Vagina (tissue), 2 donors: ENCODE data around the gene IGFBP5. TPM values are rescaled to one million over a fixed set of nuclear protein-coding genes. Genes with fewer than 3 reads are reported as not detected.

Source experiments
- DNase-seq, 2 donors: peaks; one replicate each; pipeline ENCODE4 v3.0.0-alpha.2; 2017; ENCODE audit errors: extremely low spot score in 2 of 2
- H3K27ac ChIP-seq: fragments of 200-600 bp; sonication (generic); one replicate; pipeline ENCODE4 v1.5.1; 2019
- H3K27me3 ChIP-seq: fragments of 200-600 bp; sonication (generic); one replicate; pipeline ENCODE4 v1.5.1; 2019
- H3K36me3 ChIP-seq, 2 donors: fragments of 200-600 bp; sonication (generic); one replicate each; pipeline ENCODE4 v1.5.1; 2017 to 2019
- H3K4me1 ChIP-seq: fragments of 200-600 bp; sonication (generic); one replicate; pipeline ENCODE4 v1.5.1; 2019
- H3K4me3 ChIP-seq, 2 donors: fragments of 200-600 bp; sonication (generic); 1 replicate in 1 of 2; 2 replicates in 1 of 2; pipeline ENCODE4 v1.5.1; 2016 to 2019
- H3K9me3 ChIP-seq: fragments of 200-600 bp; sonication (generic); one replicate; pipeline ENCODE4 v1.5.1; 2019
- POLR2A ChIP-seq, 2 donors: fragments of 450-650 bp; IDR thresholded peaks; one replicate each; pipeline ENCODE4 v1.6.1; 2017; ENCODE audit warnings: antibody characterized with exemption in 2 of 2, mild to moderate bottlenecking in 2 of 2, moderate library complexity in 2 of 2
- POLR2AphosphoS5 ChIP-seq, 2 donors: sonication (generic); formaldehyde crosslinking; IDR thresholded peaks; one replicate each; pipeline ENCODE4 v1.9.0; 2017; ENCODE audit warnings: antibody characterized with exemption in 2 of 2, mild to moderate bottlenecking in 2 of 2, low read depth in 1 of 2; ENCODE audit not compliant: insufficient read depth in 1 of 2
- intact Hi-C: fragments of 100-400 bp; cut with DNase I; formaldehyde crosslinking; loops from one replicate; pipeline ENCODE4 v1.15.1; 2023
- total RNA-seq: library from RNA; depleted of rRNA; stranded (reverse); fragments of >200 nt; gene quantifications from one replicate; pipeline ENCODE4 v1.2.3, GENCODE V29; 2016
- TF ChIP-seq, protein P1 (sequence below), 3 experiments: fragments of 450-650 bp in 2 of 3; fragments of 200-600 bp in 1 of 3; sonication (generic) in 1 of 3; IDR thresholded peaks; one replicate each; pipeline ENCODE4 v1.5.1; 2017 to 2019; ENCODE audit warnings: antibody characterized with exemption in 3 of 3, mild to moderate bottlenecking in 2 of 3, moderate library complexity in 2 of 3

Gene IGFBP5
- total RNA-seq, 1 donor from 2014 or later = 1,041 TPM

DNA sequence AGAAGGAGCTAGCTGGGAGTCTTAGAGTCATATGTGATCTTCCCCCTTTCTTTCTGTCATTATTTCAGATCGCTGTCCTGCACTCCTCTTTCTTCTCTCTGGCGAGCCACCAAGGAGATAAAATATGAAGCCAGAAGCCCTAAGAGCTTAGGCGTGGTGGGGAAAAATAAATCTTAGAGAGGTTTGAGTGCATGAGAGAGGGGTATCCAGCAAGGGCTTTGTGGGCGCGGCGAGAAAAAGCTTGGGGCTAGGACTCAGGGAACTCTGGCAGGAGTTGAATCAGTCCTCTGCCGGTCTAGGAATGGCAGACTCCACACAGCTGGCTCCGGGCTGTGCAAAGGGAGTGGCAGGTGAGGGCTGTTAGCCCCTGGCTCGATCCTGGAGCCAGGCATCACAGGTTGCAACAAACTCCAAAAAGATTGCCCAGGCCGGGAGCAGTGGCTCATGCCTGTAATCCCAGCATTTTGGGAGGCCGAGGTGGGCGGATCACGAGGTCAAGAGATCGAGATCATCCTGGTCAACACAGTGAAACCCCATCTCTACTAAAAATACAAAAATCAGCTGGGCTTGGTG, 20.1 kb upstream of the IGFBP5 start:
- peak overlapping the region; percentile 35 for H3K27ac ChIP-seq
- H3K36me3 ChIP-seq = no peaks in the 10 kb centered on the region
- peaks cover 71% of the 10 kb centered on the region for H3K4me1 ChIP-seq
- intact Hi-C loops = no loop called here
- no peak overlapping the region for H3K4me3 ChIP-seq
- DNase-seq = no peak
- TF ChIP-seq, protein P1, sequence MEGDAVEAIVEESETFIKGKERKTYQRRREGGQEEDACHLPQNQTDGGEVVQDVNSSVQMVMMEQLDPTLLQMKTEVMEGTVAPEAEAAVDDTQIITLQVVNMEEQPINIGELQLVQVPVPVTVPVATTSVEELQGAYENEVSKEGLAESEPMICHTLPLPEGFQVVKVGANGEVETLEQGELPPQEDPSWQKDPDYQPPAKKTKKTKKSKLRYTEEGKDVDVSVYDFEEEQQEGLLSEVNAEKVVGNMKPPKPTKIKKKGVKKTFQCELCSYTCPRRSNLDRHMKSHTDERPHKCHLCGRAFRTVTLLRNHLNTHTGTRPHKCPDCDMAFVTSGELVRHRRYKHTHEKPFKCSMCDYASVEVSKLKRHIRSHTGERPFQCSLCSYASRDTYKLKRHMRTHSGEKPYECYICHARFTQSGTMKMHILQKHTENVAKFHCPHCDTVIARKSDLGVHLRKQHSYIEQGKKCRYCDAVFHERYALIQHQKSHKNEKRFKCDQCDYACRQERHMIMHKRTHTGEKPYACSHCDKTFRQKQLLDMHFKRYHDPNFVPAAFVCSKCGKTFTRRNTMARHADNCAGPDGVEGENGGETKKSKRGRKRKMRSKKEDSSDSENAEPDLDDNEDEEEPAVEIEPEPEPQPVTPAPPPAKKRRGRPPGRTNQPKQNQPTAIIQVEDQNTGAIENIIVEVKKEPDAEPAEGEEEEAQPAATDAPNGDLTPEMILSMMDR (IDR thresholded peaks at IDR 0.05) = no peak
- TF ChIP-seq POLR2A (IDR thresholded peaks at IDR 0.05) (no peak), POLR2AphosphoS5 (IDR thresholded peaks at IDR 0.05; ENCODE audit: insufficient read depth in 1 of 2, low read depth in 1 of 2) (no peak)
- H3K27me3 ChIP-seq = no peaks in the 10 kb centered on the region
- no peaks in the 10 kb centered on the region for H3K9me3 ChIP-seq

GRCh38 chr2:216714376-216714775, 19.0 kb upstream of the IGFBP5 start:
- DNase-seq = no peak
- H3K27me3 ChIP-seq = no peaks in the 10 kb centered on the region
- intact Hi-C loops = loop anchor here (5.0 kb wide), 1 partner anchor 63 kb away; no protein-coding TSS in a partner anchor
- H3K9me3 ChIP-seq = no peaks in the 10 kb centered on the region
- H3K36me3 ChIP-seq = no peaks in the 10 kb centered on the region
- H3K4me1 ChIP-seq = peaks cover 79% of the 10 kb centered on the region
- H3K4me3 ChIP-seq = no peak overlapping the region
- TF ChIP-seq POLR2AphosphoS5 (IDR thresholded peaks at IDR 0.05; ENCODE audit: insufficient read depth in 1 of 2, low read depth in 1 of 2) (no peak), POLR2A (IDR thresholded peaks at IDR 0.05) (no peak)
- TF ChIP-seq, protein P1 (IDR thresholded peaks at IDR 0.05) = no peak
- peak overlapping the region; percentile 81 for H3K27ac ChIP-seq

DNA sequence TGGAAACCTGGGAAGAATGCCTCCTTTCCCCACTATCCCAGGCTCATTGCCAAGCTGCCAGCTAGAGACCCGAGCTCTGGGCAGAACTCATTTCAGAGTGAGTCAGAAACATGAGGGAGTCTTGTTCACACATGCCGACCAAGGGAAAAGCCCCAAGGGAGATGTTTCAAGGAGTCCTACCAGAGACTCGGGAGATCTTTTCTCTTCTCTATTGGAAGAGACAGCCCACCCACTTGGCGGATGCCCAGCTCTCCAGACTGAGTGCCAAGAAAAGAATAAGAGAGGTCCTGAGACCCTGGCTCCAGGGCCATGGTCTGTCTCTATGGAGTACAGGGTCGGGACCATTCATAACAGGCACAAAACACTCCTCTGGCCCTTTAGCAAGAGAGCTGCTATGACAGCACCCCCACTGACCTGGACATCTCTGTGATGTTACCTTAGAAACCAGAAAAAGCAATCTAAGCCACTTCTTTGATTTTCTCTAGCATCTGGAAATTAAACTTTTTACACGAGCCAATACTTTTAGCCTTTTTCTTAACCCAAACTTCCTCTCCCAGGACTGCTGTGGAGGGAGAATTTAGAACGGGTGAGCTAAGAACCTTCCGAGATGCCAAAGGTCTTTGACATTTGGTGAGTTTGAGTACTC, 18.5 kb upstream of the IGFBP5 start:
- peak overlapping the region; percentile 81 for H3K27ac ChIP-seq
- no peak for DNase-seq

DNA sequence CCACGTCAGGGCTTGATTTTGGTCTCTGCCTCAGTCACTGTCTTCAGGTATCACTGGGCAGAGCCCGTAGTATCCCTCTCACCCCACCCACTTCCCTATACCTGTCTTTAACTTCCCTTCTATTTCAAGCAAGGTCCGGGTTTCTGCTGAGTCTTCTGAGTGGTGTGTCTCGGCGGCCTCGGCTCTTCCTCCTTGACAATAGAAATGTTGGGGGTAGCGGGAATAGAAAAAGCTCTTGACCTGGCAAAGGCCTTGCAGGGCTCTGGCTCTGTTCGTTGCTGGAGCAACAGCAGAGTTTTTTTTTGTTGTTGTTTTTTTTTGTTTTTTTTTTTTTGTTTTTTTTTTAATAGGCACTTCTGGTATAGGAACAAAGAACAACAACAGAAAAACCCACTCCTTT, 16.0 kb upstream of the IGFBP5 start:
- DNase-seq = no peak
- H3K27me3 ChIP-seq = no peaks in the 10 kb centered on the region
- intact Hi-C loops = loop anchor here (5.0 kb wide), 1 partner anchor 66 kb away; no protein-coding TSS in a partner anchor
- no peaks in the 10 kb centered on the region for H3K9me3 ChIP-seq
- H3K36me3 ChIP-seq = no peaks in the 10 kb centered on the region
- no peak overlapping the region for H3K4me3 ChIP-seq
- peaks cover 64% of the 10 kb centered on the region for H3K4me1 ChIP-seq
- peak overlapping the region; percentile 81 for H3K27ac ChIP-seq
- no peak for TF ChIP-seq POLR2AphosphoS5 (IDR thresholded peaks at IDR 0.05; ENCODE audit: insufficient read depth in 1 of 2, low read depth in 1 of 2)
- TF ChIP-seq POLR2A (IDR thresholded peaks at IDR 0.05) = no peak
- TF ChIP-seq, protein P1 (IDR thresholded peaks at IDR 0.05) = no peak

More for the DNA sequence above, 18.5 kb upstream of the IGFBP5 start:
- intact Hi-C loops = loop anchor here (5.0 kb wide), 1 partner anchor 63 kb away; no protein-coding TSS in a partner anchor
- Histone ChIP-seq H3K4me3 (no peak overlapping the region), H3K4me1 (peaks cover 79% of the 10 kb centered on the region), H3K36me3 (no peaks in the 10 kb centered on the region), H3K9me3 (no peaks in the 10 kb centered on the region), H3K27me3 (no peaks in the 10 kb centered on the region)
- TF ChIP-seq POLR2A (IDR thresholded peaks at IDR 0.05) (no peak), POLR2AphosphoS5 (IDR thresholded peaks at IDR 0.05; ENCODE audit: insufficient read depth in 1 of 2, low read depth in 1 of 2) (peak in 1 of 2 donors; percentile 67)
- TF ChIP-seq, protein P1 (IDR thresholded peaks at IDR 0.05) = no peak
